NT2/D1 (cell line): ENCODE results near the gene GPC6.

ENCODE experiments used
- SUZ12 ChIP-seq: IDR thresholded peaks from 2 replicates; pipeline ENCODE4 v1.6.1; 2011; ENCODE audit not compliant: insufficient read length, insufficient read depth; ENCODE audit errors: extremely low read depth
- ZNF274 ChIP-seq: IDR thresholded peaks from 2 replicates; pipeline ENCODE4 v1.6.1; 2011; ENCODE audit warnings: mild to moderate bottlenecking, low read depth, low read length

DNA sequence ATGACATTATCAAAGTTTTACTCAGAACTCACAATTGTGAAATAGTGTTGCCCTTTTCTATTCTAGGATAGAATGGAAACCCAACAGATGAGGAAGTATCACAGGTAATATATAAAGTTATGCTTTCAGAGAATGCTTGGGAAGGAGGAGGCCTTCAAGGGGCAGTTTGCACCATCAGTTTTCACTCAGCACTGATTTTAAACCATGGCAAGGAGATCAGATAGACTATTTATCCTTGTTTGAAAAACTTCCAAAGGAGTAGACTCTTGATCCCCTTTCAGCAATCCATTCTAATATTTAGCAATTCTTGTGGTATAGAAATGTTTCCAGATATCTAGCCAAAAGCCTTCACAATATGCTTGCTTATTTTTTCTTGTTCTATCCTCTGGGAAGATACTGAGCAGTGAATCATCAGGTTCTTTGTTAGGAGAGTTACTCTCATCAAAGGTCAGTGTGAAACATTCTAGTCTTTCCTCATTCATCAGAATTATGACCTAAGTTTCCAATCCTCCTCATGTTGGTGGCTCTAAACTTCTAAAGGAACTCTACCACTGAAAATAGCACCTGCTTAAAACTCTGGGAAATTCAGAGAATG is 3.8 kb downstream of the GPC6 start:
- TF ChIP-seq ZNF274 (no peak), SUZ12 (no peak)
